Measurements from ENCODE around the gene CALY.

- no peak for TF ChIP-seq POLR2A (IDR thresholded peaks at IDR 0.05)
- TF ChIP-seq, protein P1, sequence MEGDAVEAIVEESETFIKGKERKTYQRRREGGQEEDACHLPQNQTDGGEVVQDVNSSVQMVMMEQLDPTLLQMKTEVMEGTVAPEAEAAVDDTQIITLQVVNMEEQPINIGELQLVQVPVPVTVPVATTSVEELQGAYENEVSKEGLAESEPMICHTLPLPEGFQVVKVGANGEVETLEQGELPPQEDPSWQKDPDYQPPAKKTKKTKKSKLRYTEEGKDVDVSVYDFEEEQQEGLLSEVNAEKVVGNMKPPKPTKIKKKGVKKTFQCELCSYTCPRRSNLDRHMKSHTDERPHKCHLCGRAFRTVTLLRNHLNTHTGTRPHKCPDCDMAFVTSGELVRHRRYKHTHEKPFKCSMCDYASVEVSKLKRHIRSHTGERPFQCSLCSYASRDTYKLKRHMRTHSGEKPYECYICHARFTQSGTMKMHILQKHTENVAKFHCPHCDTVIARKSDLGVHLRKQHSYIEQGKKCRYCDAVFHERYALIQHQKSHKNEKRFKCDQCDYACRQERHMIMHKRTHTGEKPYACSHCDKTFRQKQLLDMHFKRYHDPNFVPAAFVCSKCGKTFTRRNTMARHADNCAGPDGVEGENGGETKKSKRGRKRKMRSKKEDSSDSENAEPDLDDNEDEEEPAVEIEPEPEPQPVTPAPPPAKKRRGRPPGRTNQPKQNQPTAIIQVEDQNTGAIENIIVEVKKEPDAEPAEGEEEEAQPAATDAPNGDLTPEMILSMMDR (IDR thresholded peaks at IDR 0.05), result no peak
- no peak for TF ChIP-seq POLR2AphosphoS5 (IDR thresholded peaks at IDR 0.05)
These were observed 37.0 kb downstream of the CALY start for GRCh38 chr10:133299738-133300137.
